Measurements from ENCODE around the gene CHD2.

CHD2 gene

DNA sequence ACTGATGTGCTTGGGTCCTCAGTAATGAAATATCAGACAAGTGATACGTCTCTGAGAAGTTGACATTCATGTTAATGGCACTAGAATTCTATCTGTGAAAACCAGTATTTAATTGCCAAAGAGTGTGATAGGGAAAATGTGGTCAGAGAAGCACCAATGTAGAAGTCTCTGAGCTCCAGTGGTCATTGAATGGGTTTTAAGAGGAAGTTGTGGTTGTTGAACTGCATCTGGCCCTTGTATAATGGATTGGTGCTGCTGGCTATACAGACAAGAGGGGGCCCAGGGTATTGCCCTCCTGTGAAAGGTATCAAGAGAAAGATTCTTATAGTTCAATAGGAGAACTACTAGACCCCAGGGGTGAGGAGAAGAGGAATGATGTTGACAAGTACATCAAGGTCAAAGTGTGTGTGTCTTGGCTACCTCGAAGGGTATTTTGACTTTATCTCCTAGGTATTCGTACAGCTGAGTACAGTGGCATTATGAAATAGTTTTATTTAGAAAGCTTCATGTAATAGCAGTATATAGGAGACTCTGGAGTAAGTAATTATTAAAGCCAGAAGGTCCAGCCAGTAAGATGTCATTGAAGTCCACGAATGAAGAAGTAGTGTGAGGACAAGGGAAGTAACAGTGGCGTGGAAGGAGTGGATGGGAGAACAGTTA, 47.1 kb downstream of the CHD2 start:
- DNase-seq (ENCODE audit: extremely low read depth, low read depth), result no peak
- TF ChIP-seq, protein P1, sequence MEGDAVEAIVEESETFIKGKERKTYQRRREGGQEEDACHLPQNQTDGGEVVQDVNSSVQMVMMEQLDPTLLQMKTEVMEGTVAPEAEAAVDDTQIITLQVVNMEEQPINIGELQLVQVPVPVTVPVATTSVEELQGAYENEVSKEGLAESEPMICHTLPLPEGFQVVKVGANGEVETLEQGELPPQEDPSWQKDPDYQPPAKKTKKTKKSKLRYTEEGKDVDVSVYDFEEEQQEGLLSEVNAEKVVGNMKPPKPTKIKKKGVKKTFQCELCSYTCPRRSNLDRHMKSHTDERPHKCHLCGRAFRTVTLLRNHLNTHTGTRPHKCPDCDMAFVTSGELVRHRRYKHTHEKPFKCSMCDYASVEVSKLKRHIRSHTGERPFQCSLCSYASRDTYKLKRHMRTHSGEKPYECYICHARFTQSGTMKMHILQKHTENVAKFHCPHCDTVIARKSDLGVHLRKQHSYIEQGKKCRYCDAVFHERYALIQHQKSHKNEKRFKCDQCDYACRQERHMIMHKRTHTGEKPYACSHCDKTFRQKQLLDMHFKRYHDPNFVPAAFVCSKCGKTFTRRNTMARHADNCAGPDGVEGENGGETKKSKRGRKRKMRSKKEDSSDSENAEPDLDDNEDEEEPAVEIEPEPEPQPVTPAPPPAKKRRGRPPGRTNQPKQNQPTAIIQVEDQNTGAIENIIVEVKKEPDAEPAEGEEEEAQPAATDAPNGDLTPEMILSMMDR (IDR thresholded peaks at IDR 0.05; ENCODE audit: low read depth, low read length, missing control alignments), result no peak
- no peak overlapping the region for H3K4me3 ChIP-seq (replicated peaks; ENCODE audit: low read depth, low read length)

DNA sequence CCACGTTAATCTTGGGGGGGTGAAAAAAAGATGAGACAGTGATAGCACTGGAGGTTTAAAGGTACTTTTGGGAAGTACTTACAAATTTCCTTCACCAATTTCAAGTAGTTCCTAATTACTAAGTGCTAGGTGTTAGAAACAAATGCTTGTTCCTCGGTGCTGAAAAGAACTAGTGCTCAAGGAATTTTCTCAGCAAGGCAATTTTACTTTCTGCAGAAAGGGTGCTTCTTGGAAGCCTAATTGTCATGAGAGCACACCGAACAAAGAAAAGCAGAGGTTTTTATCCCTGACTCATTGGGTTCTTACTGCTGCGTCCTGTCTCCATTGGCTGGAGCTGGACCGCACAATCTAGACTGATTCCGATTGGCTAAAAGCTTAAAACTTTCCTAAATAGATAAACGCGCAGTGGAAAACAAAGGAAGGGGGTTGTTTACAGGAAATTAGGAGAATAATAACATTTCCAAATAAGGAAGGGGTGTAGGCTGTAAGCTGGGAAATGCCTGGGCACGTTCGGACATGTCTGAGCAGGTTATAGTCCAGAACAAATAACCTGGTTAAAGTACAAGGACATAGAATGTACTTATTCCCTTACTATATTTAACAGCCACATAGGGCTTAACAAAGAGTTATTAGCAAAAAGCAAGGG, 49.6 kb downstream of the CHD2 start:
- no peak overlapping the region for H3K4me3 ChIP-seq (replicated peaks; ENCODE audit: low read depth, low read length)
- no peak for DNase-seq (ENCODE audit: extremely low read depth, low read depth)
- TF ChIP-seq, protein P1 (IDR thresholded peaks at IDR 0.05; ENCODE audit: low read depth, low read length, missing control alignments), result no peak

DNA sequence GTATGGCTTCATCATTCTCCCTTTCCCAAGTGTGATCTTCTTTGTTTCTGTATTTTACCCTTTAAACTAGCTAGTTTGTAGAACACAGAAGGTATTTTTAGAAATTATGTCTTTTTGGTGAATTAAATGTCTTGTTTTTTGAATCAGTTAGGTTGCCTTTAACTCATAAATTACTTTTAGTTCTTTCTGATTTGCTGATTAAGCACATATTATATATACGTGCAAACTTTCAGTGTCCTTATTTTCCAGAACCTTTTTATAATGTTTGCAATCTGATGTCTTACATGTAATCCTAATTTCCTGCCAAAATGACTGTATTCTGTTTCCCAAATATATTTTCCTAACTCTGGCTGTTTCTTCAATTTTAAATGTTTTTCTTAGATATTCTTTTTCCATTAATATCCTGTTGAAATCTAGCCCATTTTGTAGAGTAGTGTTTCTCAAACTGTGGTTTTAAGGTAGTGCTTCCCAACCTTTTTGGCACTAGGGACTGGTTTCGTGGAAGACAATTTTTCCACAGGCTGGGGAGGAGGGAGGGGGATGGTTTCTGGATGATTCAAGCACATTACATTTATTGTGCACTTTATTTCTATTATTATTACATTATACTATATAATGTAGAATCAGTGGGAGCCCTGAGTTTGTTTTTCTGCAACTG, 51.8 kb downstream of the CHD2 start:
- DNase-seq (ENCODE audit: extremely low read depth, low read depth), result no peak
- TF ChIP-seq, protein P1 (IDR thresholded peaks at IDR 0.05; ENCODE audit: low read depth, low read length, missing control alignments), result no peak
- H3K4me3 ChIP-seq (replicated peaks; ENCODE audit: low read depth, low read length), result no peak overlapping the region

DNA sequence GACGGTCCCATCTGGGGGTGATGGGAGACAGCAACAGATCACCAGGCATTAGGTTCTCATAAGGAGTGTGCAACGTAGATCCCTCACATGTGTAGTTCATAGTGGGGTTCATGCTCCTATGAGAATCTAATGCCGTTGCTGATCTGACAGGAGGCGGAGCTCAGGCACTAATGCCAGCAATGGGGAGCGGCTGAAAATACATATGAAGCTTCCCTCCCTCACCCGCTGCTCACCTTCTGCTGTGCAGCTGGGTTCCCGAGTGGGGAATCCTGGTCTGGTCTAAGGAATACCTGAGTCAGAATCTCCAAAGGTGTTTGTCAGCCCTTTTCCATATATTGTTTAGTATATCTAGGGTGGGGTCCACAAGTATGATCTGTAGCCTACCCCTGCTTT, 52.3 kb downstream of the CHD2 start:
- TF ChIP-seq, protein P1 (IDR thresholded peaks at IDR 0.05; ENCODE audit: low read depth, low read length, missing control alignments), result no peak
- H3K4me3 ChIP-seq (replicated peaks; ENCODE audit: low read depth, low read length), result no peak overlapping the region
- no peak for DNase-seq (ENCODE audit: extremely low read depth, low read depth)

DNA sequence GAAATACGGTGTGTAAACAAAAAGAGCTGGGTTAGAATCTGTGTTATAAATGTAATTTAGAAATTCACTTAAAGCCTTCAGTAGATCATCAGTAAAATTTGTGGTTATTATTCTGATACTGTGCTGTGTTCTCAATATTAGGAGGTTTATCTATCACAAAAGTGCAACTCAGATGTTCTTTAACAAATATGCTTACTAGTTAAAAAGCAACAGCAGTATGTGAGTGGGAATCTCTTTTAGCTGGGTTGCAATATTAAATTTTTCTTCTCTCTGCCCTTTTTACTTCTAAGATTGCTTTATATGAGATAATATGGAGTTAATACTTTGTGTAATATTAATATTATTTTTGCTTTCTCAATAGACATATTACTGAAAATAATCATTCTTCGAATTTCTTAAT, 53.4 kb downstream of the CHD2 start:
- TF ChIP-seq, protein P1 (IDR thresholded peaks at IDR 0.05; ENCODE audit: low read depth, low read length, missing control alignments), result no peak
- H3K4me3 ChIP-seq (replicated peaks; ENCODE audit: low read depth, low read length), result no peak overlapping the region
- DNase-seq (ENCODE audit: extremely low read depth, low read depth), result no peak

DNA sequence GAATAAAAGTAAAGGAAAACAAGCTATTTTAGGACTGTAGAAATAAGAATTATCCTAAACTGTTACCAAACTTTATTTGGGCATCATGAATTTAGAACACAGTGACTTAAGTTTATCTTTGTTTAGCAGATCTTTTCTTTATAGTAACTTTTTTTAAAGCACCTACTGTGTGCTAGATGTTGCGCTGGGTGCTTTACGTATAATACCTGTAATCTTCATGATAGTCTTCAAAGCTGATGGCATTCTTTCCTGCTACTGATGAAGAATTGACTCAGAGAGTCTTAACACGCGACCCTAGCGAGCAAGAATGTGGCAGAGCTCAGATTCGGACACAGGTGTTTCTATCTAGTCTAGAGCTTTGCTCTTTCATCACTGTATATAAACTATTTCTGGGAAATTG, 53.9 kb downstream of the CHD2 start:
- TF ChIP-seq, protein P1 (IDR thresholded peaks at IDR 0.05; ENCODE audit: low read depth, low read length, missing control alignments), result no peak
- DNase-seq (ENCODE audit: extremely low read depth, low read depth), result no peak
- H3K4me3 ChIP-seq (replicated peaks; ENCODE audit: low read depth, low read length), result no peak overlapping the region

Data from HFF-Myc (cell line).